ENCODE data around the gene TTC23L. TPM values are rescaled to one million over a fixed set of nuclear protein-coding genes. Genes with fewer than 3 reads are reported as not detected.

The TTC23L gene
- total and polyA plus RNA-seq, 7 donors = 0.05 TPM; not detected in 6

GRCh38 chr5:34930870-34931269 is 91.9 kb downstream of the TTC23L start:
- H3K27ac ChIP-seq = peak overlapping the region; percentile 97

GRCh38 chr5:34932947-34933346 is 94.0 kb downstream of the TTC23L start:
- intact Hi-C loops (cut with DNase I) = loop anchor here in 1 of 2 donors (10.0 kb wide), 1 partner anchor 1478 kb away; no protein-coding TSS in a partner anchor

More at GRCh38 chr5:34930870-34931269, 91.9 kb downstream of the TTC23L start:
- no peak for ATAC-seq
- peaks cover 0 to 44% of the 10 kb centered on the region in 2 donors for H3K36me3 ChIP-seq (ENCODE audit: insufficient read depth in 1 of 2, low read depth in 1 of 2)
- WGBS, 3 donors = 71 to 84% (median 80%) methylated on average over 4 of the region's 4 CpGs
- DNase-seq = no peak
- H3K9me3 ChIP-seq = no peaks in the 10 kb centered on the region
- H3K27me3 ChIP-seq (ENCODE audit: insufficient read depth in 3 of 3, low read length in 2 of 3) = no peaks in the 10 kb centered on the region
- TF ChIP-seq CTCF (IDR thresholded peaks at IDR 0.05) = no peak
- peak overlapping the region; percentile 91 for H3K4me3 ChIP-seq
- intact Hi-C loops (cut with DNase I) = loop anchor here in 1 of 2 donors (10.0 kb wide), 1 partner anchor 1476 kb away; no protein-coding TSS in a partner anchor
- H3K4me1 ChIP-seq = peaks cover 12% of the 10 kb centered on the region

GRCh38 chr5:34941936-34942335 is 103.0 kb downstream of the TTC23L start:
- Histone ChIP-seq H3K9me3 (no peaks in the 10 kb centered on the region), H3K4me3 (no peak overlapping the region), H3K4me1 (no peaks in the 10 kb centered on the region), H3K27ac (no peak overlapping the region), H3K27me3 (ENCODE audit: insufficient read depth in 3 of 3, low read length in 2 of 3) (no peaks in the 10 kb centered on the region), H3K36me3 (ENCODE audit: insufficient read depth in 1 of 2, low read depth in 1 of 2) (peaks cover 11 to 98% of the 10 kb centered on the region in 2 donors)
- ATAC-seq = no peak
- 88 to 95% (median 92%) methylated on average over 3 of the region's 3 CpGs for WGBS, 3 donors
- TF ChIP-seq CTCF (IDR thresholded peaks at IDR 0.05) = no peak
- DNase-seq = no peak
- intact Hi-C loops (cut with DNase I) = no loop called here

More at GRCh38 chr5:34932947-34933346, 94.0 kb downstream of the TTC23L start:
- TF ChIP-seq CTCF (IDR thresholded peaks at IDR 0.05) = no peak
- Histone ChIP-seq H3K4me3 (no peak overlapping the region), H3K27ac (no peak overlapping the region), H3K9me3 (no peaks in the 10 kb centered on the region), H3K27me3 (ENCODE audit: insufficient read depth in 3 of 3, low read length in 2 of 3) (no peaks in the 10 kb centered on the region), H3K4me1 (peaks cover 12% of the 10 kb centered on the region), H3K36me3 (ENCODE audit: insufficient read depth in 1 of 2, low read depth in 1 of 2) (peaks cover 5 to 47% of the 10 kb centered on the region in 2 donors)
- DNase-seq = no peak
- 89 to 94% (median 92%) methylated on average over 2 of the region's 2 CpGs for WGBS, 3 donors
- no peak for ATAC-seq

DNA sequence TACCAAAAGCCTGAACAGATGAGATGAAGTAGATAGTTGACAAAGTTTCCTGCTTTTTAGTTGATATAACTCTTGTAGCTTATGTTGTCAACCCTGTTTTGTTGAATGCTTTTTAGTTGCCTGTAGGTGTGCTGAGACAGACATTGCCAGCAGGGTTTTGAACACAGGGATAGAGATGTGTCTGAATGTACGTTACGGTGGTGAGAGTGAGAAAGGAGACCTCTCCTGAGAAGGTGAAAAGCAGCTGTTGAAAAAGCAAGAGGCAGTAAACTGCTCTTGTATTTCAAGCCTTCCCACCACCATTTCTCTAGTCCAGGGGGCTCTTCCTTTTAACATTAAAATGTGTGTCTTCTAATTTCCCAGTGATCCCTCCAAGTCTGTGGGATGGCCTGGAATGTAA is 105.1 kb downstream of the TTC23L start:
- Histone ChIP-seq H3K27me3 (ENCODE audit: insufficient read depth in 3 of 3, low read length in 2 of 3) (no peaks in the 10 kb centered on the region), H3K4me1 (no peaks in the 10 kb centered on the region), H3K9me3 (no peaks in the 10 kb centered on the region), H3K4me3 (no peak overlapping the region), H3K27ac (no peak overlapping the region), H3K36me3 (ENCODE audit: insufficient read depth in 1 of 2, low read depth in 1 of 2) (peaks cover 9 to 98% of the 10 kb centered on the region in 2 donors)
- 94 to 98% (median 95%) methylated on average over 2 of the region's 2 CpGs for WGBS, 3 donors
- intact Hi-C loops (cut with DNase I) = no loop called here
- ATAC-seq (no peak), DNase-seq (no peak)
- TF ChIP-seq CTCF (IDR thresholded peaks at IDR 0.05) = no peak

DNA sequence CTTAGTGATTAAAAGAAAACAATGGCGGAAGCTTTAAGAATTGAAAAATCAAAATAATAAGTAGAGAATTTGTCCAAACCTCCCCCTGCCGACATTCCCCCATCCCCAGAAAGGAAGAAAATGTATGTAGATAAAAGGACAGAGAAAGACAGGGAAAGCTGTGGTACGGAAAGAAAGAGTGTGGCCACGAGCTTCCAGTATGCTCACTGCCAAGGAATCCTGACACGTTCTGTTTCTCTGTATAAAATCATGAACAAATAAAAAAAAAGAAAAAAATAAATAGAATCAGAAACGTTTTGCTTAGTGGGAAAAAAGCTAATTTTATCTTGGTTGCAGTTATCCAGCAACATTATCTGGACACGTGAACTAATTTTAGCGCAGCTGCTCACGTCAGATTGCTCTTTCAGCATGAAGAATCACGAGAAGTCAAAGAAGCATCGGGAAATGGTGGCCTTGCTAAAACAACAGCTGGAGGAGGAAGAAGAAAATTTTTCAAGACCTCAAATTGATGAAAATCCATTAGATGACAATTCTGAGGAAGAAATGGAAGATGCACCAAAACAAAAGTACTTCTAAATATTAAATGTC is 105.6 kb downstream of the TTC23L start:
- Histone ChIP-seq H3K9me3 (no peaks in the 10 kb centered on the region), H3K27ac (no peak overlapping the region), H3K4me3 (no peak overlapping the region), H3K36me3 (ENCODE audit: insufficient read depth in 1 of 2, low read depth in 1 of 2) (peaks cover 9 to 100% of the 10 kb centered on the region in 2 donors), H3K27me3 (ENCODE audit: insufficient read depth in 3 of 3, low read length in 2 of 3) (no peaks in the 10 kb centered on the region), H3K4me1 (no peaks in the 10 kb centered on the region)
- intact Hi-C loops (cut with DNase I) = no loop called here
- 72 to 87% (median 76%) methylated on average over 11 of the region's 11 CpGs for WGBS, 3 donors
- DNase-seq (no peak), ATAC-seq (no peak)
- TF ChIP-seq CTCF (IDR thresholded peaks at IDR 0.05) = no peak
